Stimulated activated CD8-positive, alpha-beta memory T cell treated with anti-CD3 and anti-CD28 coated beads, Interleukin-2, amount 100 ng/mL, for 48 hours (primary cell): Measurements from ENCODE around the gene CTSL.

Experiments used
- DNase-seq, 2 donors: peaks; one replicate each; pipeline ENCODE4 v3.0.0-alpha.2; 2020; ENCODE audit warnings: low read depth in 2 of 2

CTSL gene

DNA sequence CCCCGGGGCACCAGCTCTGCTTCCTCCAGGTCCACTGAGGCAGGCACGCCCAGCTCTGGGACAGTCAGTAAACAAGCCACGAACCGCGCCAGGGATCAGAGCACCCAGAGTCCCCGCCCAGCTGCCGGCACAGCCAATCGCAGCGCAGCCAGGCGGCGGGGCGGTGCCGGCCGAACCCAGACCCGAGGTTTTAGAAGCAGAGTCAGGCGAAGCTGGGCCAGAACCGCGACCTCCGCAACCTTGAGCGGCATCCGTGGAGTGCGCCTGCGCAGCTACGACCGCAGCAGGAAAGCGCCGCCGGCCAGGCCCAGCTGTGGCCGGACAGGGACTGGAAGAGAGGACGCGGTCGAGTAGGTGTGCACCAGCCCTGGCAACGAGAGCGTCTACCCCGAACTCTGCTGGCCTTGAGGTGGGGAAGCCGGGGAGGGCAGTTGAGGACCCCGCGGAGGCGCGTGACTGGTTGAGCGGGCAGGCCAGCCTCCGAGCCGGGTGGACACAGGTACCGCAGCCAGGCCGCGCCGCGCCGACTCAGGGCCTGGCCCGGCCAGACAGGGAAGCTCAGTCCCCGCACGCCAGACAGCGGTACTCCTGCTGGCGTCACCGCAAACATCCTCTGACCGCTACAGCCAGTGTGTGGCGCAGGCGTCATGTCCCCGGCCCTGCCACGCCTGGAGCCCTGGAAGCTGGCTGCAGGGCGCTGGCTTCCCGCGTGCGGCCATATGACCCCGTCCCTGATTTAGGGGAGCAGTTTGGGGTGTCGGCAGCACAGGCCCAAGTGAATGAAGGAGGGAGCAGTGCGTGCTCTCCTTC lies at the start of gene CTSL:
TSS of gene CTSL (plus strand) at position 220 of the 810 bp plus-strand sequence. CDS start 1,485 bp downstream, outside the sequence.
- DNase-seq = peak in 1 of 2 donors; percentile 28

DNA sequence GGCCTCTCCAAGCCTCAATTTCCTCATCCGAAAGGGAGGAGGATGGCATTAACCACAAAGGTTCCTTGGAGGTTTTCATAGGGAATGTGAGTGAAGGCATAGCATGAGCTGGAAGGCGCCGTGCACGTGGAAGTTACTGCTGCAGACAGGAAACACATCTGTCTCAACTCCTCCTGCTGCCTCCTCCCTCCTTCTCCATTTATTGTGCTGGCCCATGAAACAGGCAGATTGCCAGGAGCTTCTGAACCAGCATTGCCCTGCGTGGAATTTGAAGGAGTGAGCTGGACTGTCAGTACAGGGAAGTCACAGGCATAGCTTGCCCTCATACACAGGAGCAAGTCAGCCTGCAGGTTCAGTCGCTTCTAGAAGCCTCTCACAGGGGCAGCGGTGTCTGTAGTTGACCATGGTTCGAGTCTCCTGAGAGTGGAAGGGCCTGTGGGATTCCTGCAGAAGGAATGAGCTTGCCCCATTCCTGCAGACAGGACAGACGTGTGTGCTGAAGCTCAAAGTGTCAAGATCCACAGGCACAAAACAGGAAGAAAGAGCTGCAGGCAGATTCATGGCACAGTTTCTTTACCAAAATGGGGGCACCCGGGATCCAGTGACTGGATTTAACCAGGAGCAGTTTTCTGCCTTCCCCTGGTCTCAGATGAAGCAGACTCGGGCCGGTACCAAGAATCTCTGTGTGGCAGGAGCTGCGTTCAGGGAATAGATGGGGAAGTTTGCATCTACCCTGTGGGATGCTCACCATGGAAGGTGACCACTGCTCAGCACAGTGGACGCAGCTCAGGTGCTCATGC lies 48.7 kb upstream of the CTSL start:
- DNase-seq = no peak

DNA sequence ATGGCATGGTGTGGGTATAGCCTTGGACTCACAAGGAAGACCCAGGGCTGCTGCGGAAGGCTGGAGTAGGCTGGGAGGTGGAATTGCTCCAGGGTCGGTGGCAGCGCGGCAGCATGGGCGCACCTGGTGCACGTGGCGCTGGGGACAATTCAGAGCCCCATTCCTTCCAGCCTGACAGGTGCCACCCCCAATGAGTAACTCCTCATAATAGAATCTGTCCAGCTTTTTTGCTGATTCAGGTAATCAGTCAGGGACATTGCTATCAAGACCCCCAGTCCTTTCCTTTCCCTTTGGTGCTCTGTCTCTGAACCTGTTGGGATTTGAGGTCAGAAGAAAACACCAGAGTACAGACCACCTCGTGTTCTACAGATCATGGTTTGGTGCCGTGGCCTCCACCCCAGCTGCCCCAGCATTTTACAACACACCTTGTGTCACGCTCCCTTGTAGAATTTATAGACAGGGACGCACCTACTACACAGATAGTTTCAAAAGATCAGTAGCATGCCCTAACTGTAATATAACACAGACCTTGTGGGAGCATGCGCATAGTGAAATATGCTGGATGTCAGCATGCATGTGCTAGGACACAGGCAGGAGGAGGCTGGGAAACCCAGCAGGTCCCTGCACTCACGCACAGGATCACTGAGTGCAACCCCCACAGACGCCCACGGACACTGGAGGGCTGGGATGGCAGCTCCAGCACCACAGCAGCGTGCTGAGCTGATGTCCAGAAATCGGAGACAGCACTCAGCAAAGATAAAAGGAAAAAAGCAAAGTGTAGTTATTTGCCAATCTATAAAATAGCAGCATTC lies 47.9 kb upstream of the CTSL start:
- DNase-seq = no peak

DNA sequence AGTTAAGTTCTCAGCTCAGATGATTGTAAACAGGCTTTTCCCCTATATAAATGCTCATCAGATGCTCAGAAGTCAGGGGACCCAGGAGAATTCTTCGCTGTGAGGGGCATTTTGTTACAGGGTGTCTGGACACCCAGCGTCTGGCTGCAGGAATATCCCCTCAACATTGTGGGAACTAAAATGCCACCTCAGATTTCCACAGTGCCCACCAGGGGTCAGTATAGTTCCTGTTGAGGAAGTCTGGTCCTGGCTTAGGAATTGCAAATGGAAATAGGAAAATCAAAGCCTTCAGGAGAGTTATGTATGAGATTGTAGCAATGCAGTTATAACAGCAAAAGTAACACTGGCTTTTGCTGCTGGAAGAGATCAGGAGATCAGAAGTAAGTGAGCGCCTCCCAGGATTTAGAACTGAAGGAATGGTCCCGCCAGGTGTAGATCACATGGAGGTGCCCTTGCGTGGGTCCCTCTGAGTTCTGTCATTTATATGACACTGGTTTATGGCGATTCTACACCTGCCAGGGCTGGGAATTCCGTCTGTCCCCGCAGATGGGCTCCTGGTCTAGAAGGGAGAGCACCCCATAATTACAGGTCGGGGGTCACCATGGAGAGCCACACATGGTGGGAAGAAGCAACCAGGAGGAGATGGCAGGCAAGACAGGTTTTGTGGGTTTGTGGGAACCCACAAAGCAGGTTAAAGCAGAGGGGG lies 47.1 kb upstream of the CTSL start:
- peak in 1 of 2 donors; percentile 19 for DNase-seq

GRCh38 chr9:87681271-87682061 lies 44.5 kb upstream of the CTSL start:
- no peak for DNase-seq

GRCh38 chr9:87682085-87682484 lies 43.8 kb upstream of the CTSL start:
- DNase-seq = no peak

DNA sequence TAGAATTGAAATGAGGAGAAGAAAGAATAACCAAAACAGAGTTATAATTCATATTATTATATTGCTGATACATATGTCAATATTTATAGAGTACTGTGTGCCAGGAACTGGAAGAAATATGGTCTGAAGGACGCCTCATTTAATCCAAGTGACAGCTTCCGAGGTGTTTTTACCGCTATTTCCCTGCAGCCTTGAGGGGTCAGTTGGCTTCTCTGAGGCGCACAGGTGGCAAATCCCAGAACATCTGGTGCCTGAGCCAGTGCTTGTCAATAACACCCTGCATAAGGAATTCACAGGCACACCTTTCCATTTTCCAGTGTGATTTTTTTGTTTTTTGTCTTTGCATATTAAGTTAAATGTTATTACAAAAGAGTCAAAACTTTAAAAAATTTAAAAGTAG lies 43.3 kb upstream of the CTSL start:
- DNase-seq = no peak

- DNase-seq = no peak
Observed at GRCh38 chr9:87683751-87684626, 41.9 kb upstream of the CTSL start.

DNA sequence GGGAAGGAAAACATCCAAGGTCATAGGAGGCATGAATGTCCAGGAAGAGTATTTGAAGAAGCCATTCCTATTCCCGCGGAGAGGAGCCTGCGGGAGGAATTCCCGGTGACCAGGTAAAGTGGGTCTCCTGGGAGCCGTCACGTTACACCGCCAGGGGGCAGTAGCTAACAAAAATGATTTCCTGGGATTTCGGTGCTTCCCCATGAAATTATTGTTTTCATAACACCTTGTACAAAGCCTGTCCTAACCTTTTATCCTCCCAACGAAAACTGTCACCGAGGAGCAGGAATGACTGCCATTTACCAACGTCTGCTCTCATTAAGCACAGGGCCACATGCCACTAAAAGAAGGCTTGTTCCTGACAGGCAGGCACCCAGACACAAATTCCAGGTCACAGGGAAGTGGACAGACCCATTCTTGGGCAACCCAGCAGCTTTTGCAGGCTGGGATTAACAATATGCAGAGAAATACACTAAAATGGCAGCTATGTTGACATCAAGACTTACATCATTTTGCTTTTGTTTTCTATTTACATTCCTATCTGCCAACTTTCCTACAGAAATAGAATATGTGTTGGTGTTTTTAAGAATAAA lies 41.2 kb upstream of the CTSL start:
- no peak for DNase-seq

DNA sequence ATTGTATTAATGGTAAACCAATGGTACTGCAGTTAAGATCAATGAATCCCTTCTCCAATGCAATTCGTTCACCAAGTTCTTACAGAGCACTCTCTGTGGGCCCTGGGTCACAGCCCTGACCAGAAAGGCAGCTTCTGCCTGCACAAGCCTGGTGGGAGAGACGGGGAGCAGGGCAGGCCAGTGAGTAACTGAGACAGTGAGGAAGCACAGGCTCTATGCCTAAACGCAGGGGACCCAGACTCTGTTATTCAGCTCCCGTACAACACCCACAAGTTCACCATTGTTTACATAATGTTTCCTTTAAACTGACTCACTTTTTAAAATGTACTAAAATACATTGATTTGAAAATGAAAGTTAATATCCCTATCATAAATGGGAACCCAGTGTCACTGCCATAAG lies 40.5 kb upstream of the CTSL start:
- DNase-seq = no peak

GRCh38 chr9:87685871-87686519 lies 39.9 kb upstream of the CTSL start:
- DNase-seq = no peak

DNA sequence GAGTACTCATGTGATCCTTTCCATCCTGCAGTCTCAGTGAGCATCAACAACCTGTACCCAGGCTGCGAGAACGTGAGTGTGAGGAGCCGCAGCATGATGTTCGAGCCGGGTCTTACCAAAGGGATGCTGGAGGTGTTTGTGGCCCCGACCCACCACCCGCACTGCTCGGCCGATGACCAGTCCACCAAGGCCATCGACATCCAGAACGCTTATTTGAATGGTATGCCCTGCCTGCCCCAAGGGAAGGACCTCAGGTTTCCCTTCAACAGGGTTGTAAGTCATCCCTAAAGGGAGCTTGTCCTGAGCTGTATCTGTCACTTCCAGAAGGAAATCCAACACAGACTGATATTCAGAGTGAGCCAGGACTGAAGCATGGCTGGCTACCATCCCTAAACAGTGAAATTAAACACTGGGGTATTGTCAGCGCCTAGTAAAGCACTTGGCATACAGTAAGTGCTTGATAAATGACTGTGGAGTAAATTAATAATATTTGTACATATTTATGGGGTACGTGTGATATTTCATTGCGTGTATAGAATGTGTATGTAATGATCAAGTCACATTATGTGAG lies 39.3 kb upstream of the CTSL start:
- DNase-seq = no peak

DNA sequence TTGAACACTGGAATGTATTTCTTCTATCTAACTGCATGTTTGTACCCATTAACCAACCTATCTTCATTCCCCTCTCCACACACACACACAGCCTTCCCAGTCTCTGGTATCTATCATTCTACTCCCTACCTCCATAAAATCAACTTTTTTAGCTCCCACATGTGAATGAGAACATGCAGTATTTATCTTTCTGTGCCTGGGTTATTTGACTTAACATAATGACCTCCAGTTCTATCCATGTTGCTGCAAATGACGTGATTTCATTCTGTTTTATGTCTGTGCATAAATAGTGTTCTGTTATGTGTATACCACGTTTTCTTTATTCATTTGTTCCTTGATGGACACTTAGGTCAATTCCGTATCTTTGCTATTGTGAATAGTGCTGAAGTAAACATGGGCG lies 38.7 kb upstream of the CTSL start:
- DNase-seq = no peak

DNA sequence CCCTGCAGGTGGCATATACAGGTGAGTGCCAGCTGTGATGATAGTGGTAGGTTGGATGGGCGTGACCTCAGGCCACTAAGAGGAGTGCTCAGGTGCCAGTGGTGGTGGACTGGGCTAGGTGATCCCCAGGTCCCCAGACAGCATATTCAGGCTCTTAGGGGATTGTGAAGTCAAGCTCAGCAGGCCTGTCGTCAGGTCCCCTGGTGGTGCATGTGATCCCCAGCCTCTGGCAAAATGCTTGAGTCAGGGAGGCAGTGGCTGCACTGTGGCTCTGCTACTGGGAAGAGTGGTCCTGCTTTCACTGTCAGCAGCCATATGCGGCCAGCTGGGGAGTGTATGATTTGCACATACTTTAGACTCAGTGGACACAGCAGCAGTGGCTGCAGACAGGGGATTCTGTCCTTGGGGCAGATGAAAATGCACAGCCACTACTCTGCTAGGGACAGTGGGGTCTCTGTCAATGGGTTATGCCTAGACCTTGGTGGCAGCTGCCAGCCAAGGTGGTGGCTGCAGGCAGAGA lies 31.6 kb upstream of the CTSL start:
- DNase-seq = no peak

- DNase-seq = no peak
Observed at GRCh38 chr9:87695523-87695922, 30.4 kb upstream of the CTSL start.

- DNase-seq = no peak
Observed at GRCh38 chr9:87696641-87697040, 29.3 kb upstream of the CTSL start.

- no peak for DNase-seq
Observed at GRCh38 chr9:87698069-87698809, 27.7 kb upstream of the CTSL start.

GRCh38 chr9:87699835-87700234 lies 26.1 kb upstream of the CTSL start:
- DNase-seq = no peak
